NT2/D1 (cell line): ENCODE results near the gene KLHL8.

Source experiments
- DNase-seq: peaks from one replicate; pipeline ENCODE4 v3.0.0-alpha.2; 2011; ENCODE audit warnings: low read depth, low spot score
- H3K27me3 ChIP-seq: 2 replicates; pipeline ENCODE4 v1.6.0; 2011; ENCODE audit warnings: mild to moderate bottlenecking; ENCODE audit not compliant: insufficient read length, insufficient read depth
- H3K36me3 ChIP-seq: 2 replicates; pipeline ENCODE4 v1.6.1; 2011; ENCODE audit warnings: mild to moderate bottlenecking, low read length, mixed read lengths; ENCODE audit not compliant: insufficient read depth, insufficient read length
- H3K4me1 ChIP-seq: 2 replicates; pipeline ENCODE4 v1.5.1; 2011; ENCODE audit not compliant: insufficient read depth, insufficient read length
- H3K4me3 ChIP-seq: 2 replicates; pipeline ENCODE4 v1.5.1; 2011; ENCODE audit warnings: low read depth; ENCODE audit not compliant: insufficient read length
- H3K9ac ChIP-seq: 2 replicates; pipeline ENCODE4 v1.6.0; 2011; ENCODE audit warnings: low read depth; ENCODE audit not compliant: insufficient read length
- H3K9me3 ChIP-seq: 2 replicates; pipeline ENCODE4 v1.5.1; 2011; ENCODE audit warnings: mild to moderate bottlenecking, low read length; ENCODE audit not compliant: insufficient read depth
- SUZ12 ChIP-seq: IDR thresholded peaks from 2 replicates; pipeline ENCODE4 v1.6.1; 2011; ENCODE audit not compliant: insufficient read length, insufficient read depth; ENCODE audit errors: extremely low read depth
- YY1 ChIP-seq: IDR thresholded peaks from 2 replicates; pipeline ENCODE4 v1.6.1; 2011; ENCODE audit not compliant: insufficient read length, insufficient read depth
- ZNF274 ChIP-seq: IDR thresholded peaks from 2 replicates; pipeline ENCODE4 v1.6.1; 2011; ENCODE audit warnings: mild to moderate bottlenecking, low read depth, low read length

KLHL8 gene

GRCh38 chr4:87174672-87175071, 45.7 kb downstream of the KLHL8 start:
- DNase-seq: no peak
- Histone ChIP-seq H3K36me3 (peaks cover 7% of the 10 kb centered on the region), H3K9ac (no peak overlapping the region), H3K9me3 (no peaks in the 10 kb centered on the region), H3K4me3 (no peak overlapping the region), H3K27me3 (no peaks in the 10 kb centered on the region), H3K4me1 (no peaks in the 10 kb centered on the region)
- TF ChIP-seq ZNF274 (no peak), SUZ12 (no peak), YY1 (no peak)

- Histone ChIP-seq H3K9me3 (no peaks in the 10 kb centered on the region), H3K4me3 (no peak overlapping the region), H3K4me1 (no peaks in the 10 kb centered on the region), H3K27me3 (no peaks in the 10 kb centered on the region), H3K36me3 (peaks cover 11% of the 10 kb centered on the region), H3K9ac (no peak overlapping the region)
- TF ChIP-seq SUZ12: no peak
- TF ChIP-seq ZNF274: no peak
- TF ChIP-seq YY1: no peak
- no peak for DNase-seq
These were observed 48.5 kb downstream of the KLHL8 start for GRCh38 chr4:87171944-87172343.

GRCh38 chr4:87166296-87166854, 54.0 kb downstream of the KLHL8 start:
- peaks cover 15% of the 10 kb centered on the region for H3K36me3 ChIP-seq
- no peaks in the 10 kb centered on the region for H3K27me3 ChIP-seq
- H3K4me1 ChIP-seq: peaks cover 1% of the 10 kb centered on the region
- no peak overlapping the region for H3K9ac ChIP-seq
- no peak for DNase-seq
- no peaks in the 10 kb centered on the region for H3K9me3 ChIP-seq
- H3K4me3 ChIP-seq: no peak overlapping the region
- TF ChIP-seq YY1: no peak
- no peak for TF ChIP-seq SUZ12
- TF ChIP-seq ZNF274: no peak

DNA sequence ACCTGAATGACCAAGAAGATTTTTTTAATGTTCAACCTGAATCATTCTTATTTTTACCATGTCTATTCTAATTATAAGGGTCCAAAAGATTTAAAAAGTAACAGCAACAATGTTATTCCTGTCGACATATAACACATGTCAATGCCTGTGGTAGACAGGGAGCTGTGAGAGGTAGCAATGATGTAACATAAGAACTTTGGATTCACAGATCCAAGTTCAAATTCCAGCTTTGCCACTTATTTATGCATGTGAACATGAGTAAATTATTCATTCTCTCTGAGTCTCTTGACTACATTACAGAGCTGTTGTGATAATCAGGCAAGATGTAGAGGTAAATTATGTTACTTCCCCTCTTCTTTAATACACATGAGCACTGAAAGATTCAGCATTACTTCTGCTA, 54.5 kb downstream of the KLHL8 start:
- DNase-seq: no peak
- H3K27me3 ChIP-seq: no peaks in the 10 kb centered on the region
- peaks cover 1% of the 10 kb centered on the region for H3K4me1 ChIP-seq
- no peaks in the 10 kb centered on the region for H3K9me3 ChIP-seq
- TF ChIP-seq YY1: no peak
- no peak for TF ChIP-seq ZNF274
- TF ChIP-seq SUZ12: no peak
- H3K4me3 ChIP-seq: no peak overlapping the region
- H3K36me3 ChIP-seq: peaks cover 15% of the 10 kb centered on the region
- H3K9ac ChIP-seq: no peak overlapping the region

GRCh38 chr4:87153078-87153870, 67.1 kb downstream of the KLHL8 start:
- no peaks in the 10 kb centered on the region for H3K9me3 ChIP-seq
- no peak overlapping the region for H3K4me3 ChIP-seq
- no peaks in the 10 kb centered on the region for H3K36me3 ChIP-seq
- no peaks in the 10 kb centered on the region for H3K27me3 ChIP-seq
- TF ChIP-seq ZNF274 (no peak), SUZ12 (no peak), YY1 (no peak)
- DNase-seq: no peak
- no peak overlapping the region for H3K9ac ChIP-seq
- no peaks in the 10 kb centered on the region for H3K4me1 ChIP-seq

DNA sequence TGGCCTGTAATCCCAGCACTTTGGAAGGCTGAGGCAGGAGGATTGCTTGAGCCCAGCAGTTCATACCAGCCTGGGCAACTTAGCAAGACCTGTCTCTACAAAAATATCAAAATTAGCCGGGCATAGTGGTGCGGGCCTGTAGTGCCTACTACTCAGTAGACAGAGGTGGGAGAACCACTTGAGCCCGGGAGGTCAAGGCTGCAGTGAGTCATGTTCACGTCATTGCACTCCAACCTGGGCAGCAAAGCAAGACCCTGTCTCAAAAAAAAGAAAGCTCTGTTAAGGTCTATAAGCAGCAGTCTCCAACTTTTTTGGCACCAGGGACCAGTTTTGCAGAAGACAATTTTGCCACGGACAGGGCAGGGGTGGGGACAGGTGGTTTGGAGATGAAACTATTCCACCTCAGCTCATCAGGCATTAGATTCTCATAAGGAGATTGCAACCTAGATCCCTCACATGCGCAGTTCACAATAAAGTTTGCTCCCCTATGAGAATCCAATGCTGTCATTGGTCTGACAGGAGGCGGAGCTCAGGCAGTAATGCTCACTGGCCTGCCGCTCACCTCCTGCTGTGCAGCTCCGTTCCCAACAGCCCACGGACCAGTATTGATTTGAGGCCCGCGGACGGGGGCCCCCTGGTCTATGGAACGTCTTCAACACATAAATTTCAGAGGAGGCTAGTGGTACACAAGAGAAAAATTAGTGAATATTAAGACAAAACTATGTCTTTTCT, 67.9 kb downstream of the KLHL8 start:
- Histone ChIP-seq H3K9ac (no peak overlapping the region), H3K4me3 (no peak overlapping the region), H3K36me3 (no peaks in the 10 kb centered on the region), H3K27me3 (no peaks in the 10 kb centered on the region), H3K4me1 (no peaks in the 10 kb centered on the region), H3K9me3 (no peaks in the 10 kb centered on the region)
- no peak for TF ChIP-seq YY1
- DNase-seq: no peak

- no peak for DNase-seq
- H3K9ac ChIP-seq: no peak overlapping the region
- H3K27me3 ChIP-seq: no peaks in the 10 kb centered on the region
- H3K4me3 ChIP-seq: no peak overlapping the region
- no peaks in the 10 kb centered on the region for H3K36me3 ChIP-seq
- TF ChIP-seq ZNF274: no peak
- no peak for TF ChIP-seq SUZ12
- no peak for TF ChIP-seq YY1
- H3K9me3 ChIP-seq: no peaks in the 10 kb centered on the region
- H3K4me1 ChIP-seq: no peaks in the 10 kb centered on the region
These were observed 68.7 kb downstream of the KLHL8 start for GRCh38 chr4:87151730-87152129.
